WTC11 (cell line): ENCODE measurements around the gene NTN3. TPM values are rescaled to one million over a fixed set of nuclear protein-coding genes. Genes with fewer than 3 reads are reported as not detected.

Experiments used
- ARID4B ChIP-seq: sonication (generic); formaldehyde crosslinking; IDR thresholded peaks from 2 replicates; pipeline ENCODE4 v1.8.0; 2023; ENCODE audit warnings: missing genetic modification reagents, mild to moderate bottlenecking, borderline replicate concordance
- ATF1 ChIP-seq: sonication (generic); formaldehyde crosslinking; IDR thresholded peaks from 2 replicates; pipeline ENCODE4 v1.8.1; 2023; ENCODE audit warnings: mild to moderate bottlenecking, moderate library complexity, missing genetic modification reagents
- E2F4 ChIP-seq: sonication (generic); formaldehyde crosslinking; IDR thresholded peaks from 2 replicates; pipeline ENCODE4 v1.8.1; 2022; ENCODE audit warnings: low read depth, mild to moderate bottlenecking, moderate library complexity, missing genetic modification reagents, borderline replicate concordance
- E2F5 ChIP-seq: sonication (generic); formaldehyde crosslinking; IDR thresholded peaks from 2 replicates; pipeline ENCODE4 v1.8.1; 2022; ENCODE audit warnings: mild to moderate bottlenecking, moderate library complexity, missing genetic modification reagents
- ESRRA ChIP-seq: sonication (generic); formaldehyde crosslinking; IDR thresholded peaks from 2 replicates; pipeline ENCODE4 v1.8.1; 2022; ENCODE audit warnings: mild to moderate bottlenecking, missing genetic modification reagents, borderline replicate concordance
- FOXJ3 ChIP-seq: sonication (generic); formaldehyde crosslinking; IDR thresholded peaks from 2 replicates; pipeline ENCODE4 v1.9.0; 2021; ENCODE audit warnings: missing genetic modification reagents, mild to moderate bottlenecking, borderline replicate concordance
- FOXP4 ChIP-seq: sonication (generic); formaldehyde crosslinking; IDR thresholded peaks from 2 replicates; pipeline ENCODE4 v1.8.0; 2022; ENCODE audit warnings: mild to moderate bottlenecking, missing genetic modification reagents
- GTF2I ChIP-seq: fragments of 250-450 bp; sonication (Bioruptor Pico); conservative IDR thresholded peaks from 2 replicates; pipeline ENCODE4 v1.4.0; 2021; ENCODE audit warnings: mild to moderate bottlenecking
- IRF1 ChIP-seq: sonication (generic); formaldehyde crosslinking; IDR thresholded peaks from 2 replicates; pipeline ENCODE4 v1.8.0; 2023; ENCODE audit warnings: missing genetic modification reagents
- JUN ChIP-seq: sonication (generic); formaldehyde crosslinking; IDR thresholded peaks from 2 replicates; pipeline ENCODE4 v1.8.0; 2023; ENCODE audit warnings: mild to moderate bottlenecking, missing genetic modification reagents
- MAX ChIP-seq: sonication (generic); formaldehyde crosslinking; IDR thresholded peaks from 2 replicates; pipeline ENCODE4 v1.8.0; 2022; ENCODE audit warnings: mild to moderate bottlenecking, missing genetic modification reagents
- MLX ChIP-seq: sonication (generic); formaldehyde crosslinking; IDR thresholded peaks from 2 replicates; pipeline ENCODE4 v1.8.1; 2023; ENCODE audit warnings: mild to moderate bottlenecking, missing genetic modification reagents, moderate library complexity
- MXD4 ChIP-seq: fragments of 250-450 bp; sonication (Bioruptor Pico); IDR thresholded peaks from 2 replicates; pipeline ENCODE4 v1.8.0; 2021; ENCODE audit warnings: mild to moderate bottlenecking, moderate library complexity, borderline replicate concordance
- MYBL2 ChIP-seq: sonication (generic); formaldehyde crosslinking; IDR thresholded peaks from 2 replicates; pipeline ENCODE4 v1.8.1; 2023; ENCODE audit warnings: mild to moderate bottlenecking, moderate library complexity, missing genetic modification reagents
- NR1H2 ChIP-seq: sonication (generic); formaldehyde crosslinking; IDR thresholded peaks from 2 replicates; pipeline ENCODE4 v1.9.0; 2021; ENCODE audit warnings: mild to moderate bottlenecking, moderate library complexity, missing genetic modification reagents
- SP1 ChIP-seq: sonication (generic); formaldehyde crosslinking; conservative IDR thresholded peaks from 2 replicates; pipeline ENCODE4 v1.8.1; 2022; ENCODE audit warnings: missing genetic modification reagents
- TEAD1 ChIP-seq: sonication (generic); formaldehyde crosslinking; IDR thresholded peaks from 2 replicates; pipeline ENCODE4 v1.8.0; 2022; ENCODE audit warnings: mild to moderate bottlenecking, missing genetic modification reagents
- USF1 ChIP-seq: sonication (generic); formaldehyde crosslinking; IDR thresholded peaks from 2 replicates; pipeline ENCODE4 v1.8.0; 2022; ENCODE audit warnings: mild to moderate bottlenecking, missing genetic modification reagents
- ZNF263 ChIP-seq: sonication (generic); formaldehyde crosslinking; IDR thresholded peaks from 2 replicates; pipeline ENCODE4 v1.8.1; 2022; ENCODE audit warnings: low read depth, mild to moderate bottlenecking, moderate library complexity, missing genetic modification reagents
- ZNF317 ChIP-seq: sonication (generic); formaldehyde crosslinking; IDR thresholded peaks from 2 replicates; pipeline ENCODE4 v1.8.1; 2023; ENCODE audit warnings: low read depth, mild to moderate bottlenecking, moderate library complexity, missing genetic modification reagents, borderline replicate concordance
- total RNA-seq: library from RNA; stranded (reverse); gene quantifications from 3 replicates; pipeline ENCODE4 v1.2.3, GENCODE V29; 2021

The NTN3 gene
- total RNA-seq, 1 experiment from 2014 or later, result 0.92 TPM

GRCh38 chr16:2459647-2460390, 11.3 kb upstream of the NTN3 start, which contains the start of gene TEDC2 (continued):
- TF ChIP-seq E2F4 (CRISPR knock-in tag) (peak; percentile 77; the same call in 1 of the 2 replicates), FOXJ3 (CRISPR knock-in tag) (no peak), MYBL2 (CRISPR knock-in tag) (peak; percentile 52; the same call in 1 of the 2 replicates), SP1 (CRISPR knock-in tag) (peak; percentile 90), TEAD1 (CRISPR knock-in tag) (peak; percentile 46; the same call in 1 of the 2 replicates), E2F5 (peak; percentile 91), MLX (CRISPR knock-in tag) (0 out of 2 replicates have a peak, but pooled peaks have one; percentile 19), ZNF263 (CRISPR knock-in tag) (0 out of 2 replicates have a peak, but pooled peaks have one; percentile 50), ZNF317 (CRISPR knock-in tag) (no peak), MXD4 (CRISPR knock-in tag) (no peak), ESRRA (peak; percentile 28; the same call in 1 of the 2 replicates), GTF2I (CRISPR knock-in tag) (no peak), JUN (CRISPR knock-in tag) (peak; percentile 84), ARID4B (CRISPR knock-in tag) (0 out of 2 replicates have a peak, but pooled peaks have one; percentile 65), FOXP4 (no peak; the same call in 1 of the 2 replicates), IRF1 (CRISPR knock-in tag) (no peak), USF1 (CRISPR knock-in tag) (0 out of 2 replicates have a peak, but pooled peaks have one; percentile 28), ATF1 (CRISPR knock-in tag) (0 out of 2 replicates have a peak, but pooled peaks have one; percentile 45), MAX (peak; percentile 61; the same call in 1 of the 2 replicates), NR1H2 (no peak)
